Measurements from ENCODE around the gene NOP9. TPM values are rescaled to one million over a fixed set of nuclear protein-coding genes. Genes with fewer than 3 reads are reported as not detected.

The NOP9 gene
- total and polyA plus RNA-seq, 5 experiments from 2014 or later, result 1.3 to 25.8 (median 2.2) TPM

GRCh38 chr14:24307575-24308341 lies 8.1 kb downstream of the NOP9 start, which contains the start of gene CIDEB:
CIDEB (minus strand) TSS chr14:24307977; CDS start chr14:24307858, 119 bp downstream.
- POLR2A ChIA-PET, result interaction anchor here (0.5 to 8.2 kb wide), 9 partner anchors 7 to 1720 kb away, joined by 3 to 67 read pairs (median 3); partner anchors contain the start of genes DHRS1, NOP9, TINF2 and TM9SF1
- H3K27ac Mint-ChIP-seq, result peak within 1 kb of the TSS in 9 of 10 donors; percentile 35 to 88 (median 64)
- ATAC-seq (no peak), DNase-seq (peak; percentile 35 to 75 (median 58))
- H3K4me1 Mint-ChIP-seq, result peaks cover 27 to 53% (median 47%) of the 10 kb centered on the region in 4 donors
- H3K27me3 Mint-ChIP-seq, result no peaks in the 10 kb centered on the region
- peaks cover 0 to 54% (median 25%) of the 10 kb centered on the region in 3 donors for H3K36me3 Mint-ChIP-seq
- peak within 1 kb of the TSS in 5 of 10 donors; percentile 1 to 42 (median 9) for H3K4me3 Mint-ChIP-seq
- H3K9me3 Mint-ChIP-seq, result no peaks in the 10 kb centered on the region

GRCh38 chr14:24308342-24309124 lies 8.9 kb downstream of the NOP9 start:
- H3K27me3 Mint-ChIP-seq, result no peaks in the 10 kb centered on the region
- peaks cover 30 to 58% (median 54%) of the 10 kb centered on the region in 4 donors for H3K4me1 Mint-ChIP-seq

GRCh38 chr14:24309538-24310264 lies 10.1 kb downstream of the NOP9 start, which contains the start of gene LTB4R2:
LTB4R2 (plus strand) TSS chr14:24310140; CDS start chr14:24310665, 525 bp downstream.
- H3K27me3 Mint-ChIP-seq, result no peaks in the 10 kb centered on the region
- H3K4me1 Mint-ChIP-seq, result peaks cover 39 to 70% (median 66%) of the 10 kb centered on the region in 4 donors

More at GRCh38 chr14:24308342-24309124, 8.9 kb downstream of the NOP9 start:
- ATAC-seq, result no peak
- peaks cover 0 to 46% (median 18%) of the 10 kb centered on the region in 3 donors for H3K36me3 Mint-ChIP-seq
- DNase-seq, result no peak
- H3K4me3 Mint-ChIP-seq, result peak overlapping the region in 5 of 10 donors; percentile 1 to 42 (median 9)
- POLR2A ChIA-PET, result interaction anchor here (0.5 to 8.2 kb wide), 7 partner anchors 8 to 123 kb away, joined by 3 to 67 read pairs (median 3); partner anchors contain the start of genes DHRS1, NOP9, TINF2 and TM9SF1
- H3K9me3 Mint-ChIP-seq, result no peaks in the 10 kb centered on the region
- H3K27ac Mint-ChIP-seq, result peak overlapping the region in 9 of 10 donors; percentile 35 to 88 (median 60)

GRCh38 chr14:24310265-24310645 lies 10.6 kb downstream of the NOP9 start:
- Mint-ChIP-seq H3K36me3 (peaks cover 0 to 29% (median 5%) of the 10 kb centered on the region in 3 donors), H3K27me3 (no peaks in the 10 kb centered on the region), H3K9me3 (no peaks in the 10 kb centered on the region), H3K4me3 (peak overlapping the region; percentile 75 to 87 (median 80)), H3K4me1 (peaks cover 37 to 73% (median 69%) of the 10 kb centered on the region in 4 donors), H3K27ac (peak overlapping the region; percentile 82 to 95 (median 90))
- POLR2A ChIA-PET, result interaction anchor here (0.8 to 8.2 kb wide), 11 partner anchors 10 to 196 kb away, joined by 3 to 67 read pairs (median 10); partner anchors contain the start of genes ADCY4, CBLN3, DCAF11 and DHRS1
- DNase-seq (no peak), ATAC-seq (no peak)

More at GRCh38 chr14:24309538-24310264, 10.1 kb downstream of the NOP9 start, which contains the start of gene LTB4R2:
- peaks cover 0 to 35% (median 10%) of the 10 kb centered on the region in 3 donors for H3K36me3 Mint-ChIP-seq
- H3K9me3 Mint-ChIP-seq, result no peaks in the 10 kb centered on the region
- peak within 1 kb of the TSS; percentile 82 to 95 (median 92) for H3K27ac Mint-ChIP-seq
- no peak for ATAC-seq
- POLR2A ChIA-PET, result interaction anchor here (1.0 to 8.2 kb wide), 8 partner anchors 9 to 196 kb away, joined by 3 to 67 read pairs (median 16); partner anchors contain the start of genes ADCY4, CBLN3, DCAF11 and DHRS1
- no peak for DNase-seq
- peak within 1 kb of the TSS; percentile 77 to 87 (median 82) for H3K4me3 Mint-ChIP-seq

- DNase-seq, result peak; percentile 53 to 82 (median 67)
- H3K9me3 Mint-ChIP-seq, result no peaks in the 10 kb centered on the region
- peaks cover 0 to 22% (median under 1%) of the 10 kb centered on the region in 3 donors for H3K36me3 Mint-ChIP-seq
Measured at GRCh38 chr14:24310646-24311604, 11.3 kb downstream of the NOP9 start, which contains the start of gene LTB4R. LTB4R (plus strand) TSS chr14:24311502; CDS start chr14:24315652, 4,150 bp downstream.

GRCh38 chr14:24311837-24312615 lies 12.4 kb downstream of the NOP9 start:
- Mint-ChIP-seq H3K4me3 (peak overlapping the region; percentile 77 to 87 (median 82)), H3K27me3 (no peaks in the 10 kb centered on the region), H3K27ac (peak overlapping the region; percentile 77 to 94 (median 89)), H3K4me1 (peaks cover 41 to 80% (median 73%) of the 10 kb centered on the region in 4 donors), H3K9me3 (no peaks in the 10 kb centered on the region), H3K36me3 (peaks cover 0 to 11% (median 0%) of the 10 kb centered on the region in 3 donors)
- POLR2A ChIA-PET, result interaction anchor here (1.0 to 8.2 kb wide), 18 partner anchors 9 to 1010 kb away, joined by 3 to 67 read pairs (median 4); partner anchors contain the start of genes ADCY4, CBLN3, DHRS1 and KHNYN
- ATAC-seq (peak in 1 of 2 donors; percentile 7), DNase-seq (peak in 2 of 10 donors; percentile 4 to 27)

More at GRCh38 chr14:24310646-24311604, 11.3 kb downstream of the NOP9 start, which contains the start of gene LTB4R:
- Mint-ChIP-seq H3K27me3 (no peaks in the 10 kb centered on the region), H3K27ac (peak within 1 kb of the TSS; percentile 82 to 95 (median 92)), H3K4me1 (peaks cover 41 to 80% (median 73%) of the 10 kb centered on the region in 4 donors), H3K4me3 (peak within 1 kb of the TSS; percentile 77 to 87 (median 82))
- POLR2A ChIA-PET, result interaction anchor here (0.8 to 8.2 kb wide), 20 partner anchors 10 to 1009 kb away, joined by 3 to 67 read pairs (median 4); partner anchors contain the start of genes ADCY4, CBLN3, DCAF11 and DHRS1
- ATAC-seq, result peak; percentile 85 to 87

DNA sequence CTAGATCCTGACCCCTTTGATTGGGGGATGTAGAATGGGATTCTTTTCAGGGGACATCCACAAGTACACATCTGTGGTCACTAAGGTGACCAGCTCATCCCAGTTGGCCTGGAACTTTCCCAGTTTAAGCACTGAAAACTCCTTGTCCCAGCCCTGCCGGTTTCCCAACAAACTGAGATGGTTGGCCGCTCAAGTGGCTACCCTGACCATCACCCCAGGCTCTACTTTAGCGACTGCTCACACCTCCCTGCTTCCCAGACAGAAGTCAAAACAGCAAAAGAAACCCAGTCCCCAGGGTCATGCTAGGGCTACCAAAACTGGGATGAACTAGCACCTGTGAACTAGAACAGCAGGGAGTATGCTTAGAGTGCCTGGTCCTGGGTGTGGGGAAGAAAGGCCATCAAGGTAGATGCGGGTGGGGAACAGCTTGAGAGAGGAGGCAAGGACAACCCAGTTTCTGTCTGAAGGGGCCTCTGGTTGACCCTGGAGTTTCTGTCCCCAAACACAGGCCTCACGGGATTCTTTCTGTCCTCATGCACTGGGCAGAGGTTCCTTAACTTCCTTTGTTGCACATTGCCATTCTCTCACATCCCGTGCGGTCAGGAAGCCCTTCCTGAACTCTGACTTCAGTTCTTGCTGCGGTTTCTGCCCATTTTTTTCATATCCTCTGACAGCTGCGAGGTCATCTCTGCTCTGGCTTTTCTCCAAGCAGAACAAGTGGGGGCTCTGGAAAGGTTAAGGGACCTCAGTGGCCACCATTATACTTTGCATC lies 13.3 kb downstream of the NOP9 start:
- H3K27me3 Mint-ChIP-seq, result no peaks in the 10 kb centered on the region
- POLR2A ChIA-PET, result interaction anchor here (0.6 to 8.2 kb wide), 9 partner anchors 8 to 117 kb away, joined by 3 to 67 read pairs (median 4); partner anchors contain the start of genes ADCY4, CBLN3, DHRS1 and KHNYN
- no peak for ATAC-seq
- peak overlapping the region; percentile 57 to 87 (median 82) for H3K4me3 Mint-ChIP-seq
- peaks cover 0 to 2% (median 0%) of the 10 kb centered on the region in 3 donors for H3K36me3 Mint-ChIP-seq
- peak in 5 of 10 donors; percentile 21 to 62 (median 36) for DNase-seq
- peaks cover 37 to 73% (median 69%) of the 10 kb centered on the region in 4 donors for H3K4me1 Mint-ChIP-seq
- no peaks in the 10 kb centered on the region for H3K9me3 Mint-ChIP-seq
- peak overlapping the region; percentile 67 to 94 (median 88) for H3K27ac Mint-ChIP-seq

- Mint-ChIP-seq H3K4me3 (peak overlapping the region in 9 of 10 donors; percentile 52 to 87 (median 74)), H3K4me1 (peaks cover 34 to 64% (median 61%) of the 10 kb centered on the region in 4 donors), H3K9me3 (no peaks in the 10 kb centered on the region), H3K27me3 (no peaks in the 10 kb centered on the region), H3K36me3 (no peaks in the 10 kb centered on the region), H3K27ac (peak overlapping the region; percentile 63 to 89 (median 80))
- DNase-seq, result peak in 1 of 10 donors; percentile 38
- POLR2A ChIA-PET, result interaction anchor here (0.7 to 8.2 kb wide), 5 partner anchors 14 to 98 kb away, joined by 3 to 67 read pairs (median 4); partner anchors contain the start of genes DHRS1, MDP1, NOP9 and TINF2
- ATAC-seq, result no peak
Measured at GRCh38 chr14:24313913-24314312, 14.3 kb downstream of the NOP9 start.

Measured in naive thymus-derived CD8-positive, alpha-beta T cell (primary cell).